Measurements from ENCODE around the gene RPS14. TPM values are rescaled to one million over a fixed set of nuclear protein-coding genes. Genes with fewer than 3 reads are reported as not detected.

RPS14 gene
- total RNA-seq, 1 experiment from 2014 or later = 1,789 TPM

DNA sequence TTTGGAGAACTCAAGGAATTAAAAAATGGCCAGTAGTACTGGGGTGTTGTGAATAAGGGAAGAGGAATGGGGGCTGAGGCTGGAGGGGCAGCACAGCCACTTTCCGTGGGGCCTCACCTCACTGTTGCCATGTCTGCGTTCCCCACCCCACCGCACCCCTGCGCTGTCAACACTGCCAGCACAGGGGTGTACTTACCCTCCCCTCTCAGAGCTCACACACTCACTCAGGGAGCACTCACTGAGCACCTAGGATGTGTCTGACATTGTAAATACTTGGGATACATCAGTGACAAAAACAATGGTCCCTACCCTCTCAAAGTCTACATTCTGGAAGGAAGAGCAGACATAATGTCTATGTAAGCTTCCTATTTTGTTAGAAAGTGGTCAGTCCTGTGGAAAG, 3.4 kb upstream of the RPS14 start:
- Histone ChIP-seq H3K36me3 (ENCODE audit: insufficient read depth, low read length, poor library complexity, severe bottlenecking) (peaks cover 10% of the 10 kb centered on the region), H3K4me1 (ENCODE audit: insufficient read depth, low read length, poor library complexity, severe bottlenecking) (peaks cover 5% of the 10 kb centered on the region), H3K9me3 (ENCODE audit: low read depth, low read length, poor library complexity, severe bottlenecking) (no peaks in the 10 kb centered on the region), H3K27ac (ENCODE audit: low read depth, low read length, poor library complexity, severe bottlenecking) (no peak overlapping the region), H3K4me3 (ENCODE audit: low read depth, low read length, poor library complexity, severe bottlenecking) (no peak overlapping the region), H3K27me3 (replicated peaks; ENCODE audit: insufficient read depth, low read depth, low read length, poor library complexity) (no peaks in the 10 kb centered on the region)
- ChIA-PET POLR2A (ENCODE audit: low non-redundant PET) (no interaction called here), CTCF (no interaction called here)
- no peak for DNase-seq (ENCODE audit: low spot score)
- TF ChIP-seq EZH2 (IDR thresholded peaks at IDR 0.05; ENCODE audit: borderline replicate concordance, low read depth, low read length, poor library complexity, severe bottlenecking) = no peak
- TF ChIP-seq, protein P1, sequence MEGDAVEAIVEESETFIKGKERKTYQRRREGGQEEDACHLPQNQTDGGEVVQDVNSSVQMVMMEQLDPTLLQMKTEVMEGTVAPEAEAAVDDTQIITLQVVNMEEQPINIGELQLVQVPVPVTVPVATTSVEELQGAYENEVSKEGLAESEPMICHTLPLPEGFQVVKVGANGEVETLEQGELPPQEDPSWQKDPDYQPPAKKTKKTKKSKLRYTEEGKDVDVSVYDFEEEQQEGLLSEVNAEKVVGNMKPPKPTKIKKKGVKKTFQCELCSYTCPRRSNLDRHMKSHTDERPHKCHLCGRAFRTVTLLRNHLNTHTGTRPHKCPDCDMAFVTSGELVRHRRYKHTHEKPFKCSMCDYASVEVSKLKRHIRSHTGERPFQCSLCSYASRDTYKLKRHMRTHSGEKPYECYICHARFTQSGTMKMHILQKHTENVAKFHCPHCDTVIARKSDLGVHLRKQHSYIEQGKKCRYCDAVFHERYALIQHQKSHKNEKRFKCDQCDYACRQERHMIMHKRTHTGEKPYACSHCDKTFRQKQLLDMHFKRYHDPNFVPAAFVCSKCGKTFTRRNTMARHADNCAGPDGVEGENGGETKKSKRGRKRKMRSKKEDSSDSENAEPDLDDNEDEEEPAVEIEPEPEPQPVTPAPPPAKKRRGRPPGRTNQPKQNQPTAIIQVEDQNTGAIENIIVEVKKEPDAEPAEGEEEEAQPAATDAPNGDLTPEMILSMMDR (conservative IDR thresholded peaks at IDR 0.05; ENCODE audit: low read depth, low read length) = no peak
- BruUV-seq (replicated peaks) = no TSS peak
- intact Hi-C loops (cut with micrococcal nuclease; ENCODE audit: unreplicated experiment) = loop anchor here (10.0 kb wide), 3 partner anchors 202 to 712 kb away; partner anchors contain the start of gene RBM22

- intact Hi-C loops (cut with micrococcal nuclease; ENCODE audit: unreplicated experiment) = loop anchor here (10.0 kb wide), 3 partner anchors 203 to 713 kb away; partner anchors contain the start of gene RBM22
- CTCF ChIA-PET = interaction anchor here (0.6 to 0.7 kb wide), 3 partner anchors 26 to 713 kb away, joined by 3 to 5 read pairs (median 4); no protein-coding TSS in a partner anchor
These were observed 2.1 kb upstream of the RPS14 start for GRCh38 chr5:150451594-150451993.

GRCh38 chr5:150448952-150449516, 505 bp downstream of the RPS14 start:
- POLR2A ChIA-PET (ENCODE audit: low non-redundant PET) = no interaction called here
- H3K4me1 ChIP-seq (ENCODE audit: insufficient read depth, low read length, poor library complexity, severe bottlenecking) = peaks cover 19% of the 10 kb centered on the region
- peaks cover 49% of the 10 kb centered on the region for H3K36me3 ChIP-seq (ENCODE audit: insufficient read depth, low read length, poor library complexity, severe bottlenecking)
- no peak for TF ChIP-seq EZH2 (IDR thresholded peaks at IDR 0.05; ENCODE audit: borderline replicate concordance, low read depth, low read length, poor library complexity, severe bottlenecking)
- TF ChIP-seq, protein P1 (conservative IDR thresholded peaks at IDR 0.05; ENCODE audit: low read depth, low read length) = no peak
- DNase-seq (ENCODE audit: low spot score) = no peak
- no peaks in the 10 kb centered on the region for H3K27me3 ChIP-seq (replicated peaks; ENCODE audit: insufficient read depth, low read depth, low read length, poor library complexity)
- H3K9me3 ChIP-seq (ENCODE audit: low read depth, low read length, poor library complexity, severe bottlenecking) = no peaks in the 10 kb centered on the region
- CTCF ChIA-PET = interaction anchor here (1.1 kb wide), 1 partner anchor 13 kb away, joined by 4 read pairs; no protein-coding TSS in a partner anchor
- intact Hi-C loops (cut with micrococcal nuclease; ENCODE audit: unreplicated experiment) = no loop called here
- BruUV-seq (replicated peaks) = TSS peak; percentile 78
- H3K27ac ChIP-seq (ENCODE audit: low read depth, low read length, poor library complexity, severe bottlenecking) = peak overlapping the region; percentile 96
- H3K4me3 ChIP-seq (ENCODE audit: low read depth, low read length, poor library complexity, severe bottlenecking) = peak overlapping the region; percentile 75

More at GRCh38 chr5:150451594-150451993, 2.1 kb upstream of the RPS14 start:
- Histone ChIP-seq H3K27me3 (replicated peaks; ENCODE audit: insufficient read depth, low read depth, low read length, poor library complexity) (no peaks in the 10 kb centered on the region), H3K4me3 (ENCODE audit: low read depth, low read length, poor library complexity, severe bottlenecking) (no peak overlapping the region), H3K9me3 (ENCODE audit: low read depth, low read length, poor library complexity, severe bottlenecking) (no peaks in the 10 kb centered on the region), H3K27ac (ENCODE audit: low read depth, low read length, poor library complexity, severe bottlenecking) (no peak overlapping the region), H3K4me1 (ENCODE audit: insufficient read depth, low read length, poor library complexity, severe bottlenecking) (peaks cover 18% of the 10 kb centered on the region), H3K36me3 (ENCODE audit: insufficient read depth, low read length, poor library complexity, severe bottlenecking) (peaks cover 23% of the 10 kb centered on the region)
- no peak for TF ChIP-seq EZH2 (IDR thresholded peaks at IDR 0.05; ENCODE audit: borderline replicate concordance, low read depth, low read length, poor library complexity, severe bottlenecking)
- TF ChIP-seq, protein P1 (conservative IDR thresholded peaks at IDR 0.05; ENCODE audit: low read depth, low read length) = no peak
- BruUV-seq (replicated peaks) = no TSS peak
- POLR2A ChIA-PET (ENCODE audit: low non-redundant PET) = no interaction called here
- no peak for DNase-seq (ENCODE audit: low spot score)
